Ammon's horn (tissue), 1 donor: Measurements from ENCODE around the gene IMMP2L.

Experiments used
- DNase-seq: peaks from one replicate; pipeline ENCODE4 v3.0.0-alpha.2; 2016; ENCODE audit warnings: low spot score

Gene IMMP2L

GRCh38 chr7:110921595-110922151 is 640.6 kb downstream of the IMMP2L start:
- no peak for DNase-seq

GRCh38 chr7:110918949-110919548 is 643.2 kb downstream of the IMMP2L start:
- no peak for DNase-seq

GRCh38 chr7:110914263-110914662 is 648.0 kb downstream of the IMMP2L start:
- no peak for DNase-seq

DNA sequence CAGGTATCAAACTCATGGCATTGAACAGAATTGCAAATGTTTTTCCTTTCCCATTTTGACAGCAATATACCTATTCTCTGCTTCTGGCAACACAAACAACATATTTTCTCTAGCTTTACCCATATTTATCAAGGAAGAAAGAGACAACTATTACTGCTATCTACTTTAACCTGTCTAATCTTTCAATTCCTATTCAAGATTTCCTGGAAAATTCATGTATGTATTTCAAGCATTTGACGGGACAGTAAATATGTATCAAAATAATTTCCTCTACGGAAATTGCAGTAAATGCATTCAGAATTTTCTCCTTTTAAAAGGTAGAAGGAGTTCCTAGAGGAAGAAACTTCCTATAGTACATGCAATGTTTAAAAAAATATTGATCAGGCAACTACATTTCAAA is 650.7 kb downstream of the IMMP2L start:
- no peak for DNase-seq

DNA sequence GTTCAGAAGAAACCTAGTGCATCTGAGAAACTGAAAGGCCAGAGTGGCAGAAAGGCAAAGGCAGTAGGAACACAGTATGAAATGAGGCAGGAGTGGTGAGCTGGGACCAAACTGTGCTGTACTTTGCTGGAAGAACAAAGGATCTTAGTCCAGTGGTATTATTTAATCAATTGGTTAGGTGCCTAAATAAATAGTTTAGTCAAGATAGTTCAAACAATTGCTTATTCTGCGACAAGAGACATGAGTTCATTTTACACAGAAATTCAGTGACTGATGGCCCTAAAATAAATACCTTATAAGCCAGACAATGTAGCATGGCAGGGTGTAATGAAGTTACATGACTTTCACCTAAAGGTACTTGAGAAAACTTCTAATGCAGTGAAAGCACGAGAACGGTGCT is 653.2 kb downstream of the IMMP2L start:
- no peak for DNase-seq

GRCh38 chr7:110905773-110906566 is 656.3 kb downstream of the IMMP2L start:
- DNase-seq: no peak

DNA sequence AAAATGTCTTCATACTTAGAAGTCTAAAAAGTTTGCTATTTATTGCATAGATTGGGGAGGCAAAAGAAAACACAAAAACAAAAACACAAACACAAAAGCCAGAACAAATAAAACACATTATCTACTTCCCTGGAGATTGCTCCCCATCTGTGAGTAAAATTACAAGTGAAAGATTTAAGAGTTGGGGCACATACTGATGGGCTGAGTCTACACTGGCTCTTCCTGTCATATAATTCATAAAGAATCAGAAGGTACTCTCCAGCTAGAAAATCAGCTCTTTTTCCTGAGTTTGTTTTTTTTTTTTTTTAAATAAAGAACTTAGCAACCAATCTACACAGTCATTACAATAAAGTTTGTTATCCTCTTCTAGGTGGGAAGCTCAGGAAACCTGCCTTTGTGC is 663.8 kb downstream of the IMMP2L start:
- no peak for DNase-seq

- no peak for DNase-seq
These were observed 664.8 kb downstream of the IMMP2L start for GRCh38 chr7:110897538-110897937.

GRCh38 chr7:110894111-110894510 is 668.2 kb downstream of the IMMP2L start:
- DNase-seq: no peak

- no peak for DNase-seq
These were observed 671.1 kb downstream of the IMMP2L start for GRCh38 chr7:110891197-110891596.

- DNase-seq: no peak
These were observed 672.2 kb downstream of the IMMP2L start for GRCh38 chr7:110890101-110890500.

- DNase-seq: no peak
These were observed 673.0 kb downstream of the IMMP2L start for GRCh38 chr7:110889335-110889734.

DNA sequence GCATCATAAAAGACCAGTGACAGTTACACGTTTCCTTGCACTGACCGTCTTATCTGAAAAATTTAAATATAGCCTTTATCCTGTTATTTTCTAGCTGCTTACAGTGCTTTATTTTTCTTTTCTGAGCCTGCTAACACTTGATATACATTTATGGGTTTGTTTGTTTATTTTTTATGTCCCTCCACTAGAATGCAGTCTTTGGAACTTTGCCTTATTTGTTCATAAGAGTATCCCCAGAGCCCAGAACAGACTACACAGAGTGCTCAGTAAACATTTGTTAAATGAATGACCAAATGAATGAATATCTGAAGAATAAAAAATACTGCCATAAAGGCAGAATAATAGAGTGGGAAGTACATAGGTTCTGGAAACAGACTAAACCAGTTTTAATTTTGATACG is 673.7 kb downstream of the IMMP2L start:
- DNase-seq: no peak

- no peak for DNase-seq
These were observed 676.8 kb downstream of the IMMP2L start for GRCh38 chr7:110885474-110885873.

DNA sequence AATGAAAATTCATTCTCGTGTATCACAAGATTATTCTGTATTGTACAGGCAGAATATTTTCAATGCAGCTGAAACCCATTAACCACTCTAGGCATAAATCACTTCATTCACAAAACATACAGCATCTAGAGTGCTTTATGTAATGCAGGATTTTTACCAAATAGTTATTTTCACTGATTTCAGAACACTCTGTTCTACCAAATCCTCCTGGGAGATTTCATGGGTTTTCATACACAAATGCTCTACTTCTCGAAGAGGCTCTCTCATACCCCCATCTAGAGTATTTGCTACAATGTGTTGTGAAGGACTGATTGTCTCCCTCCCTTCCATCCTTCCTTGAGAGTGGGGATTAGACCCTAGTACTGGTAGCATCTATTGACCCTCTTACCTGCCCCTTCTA is 680.6 kb downstream of the IMMP2L start:
- DNase-seq: no peak

GRCh38 chr7:110880971-110881370 is 681.3 kb downstream of the IMMP2L start:
- DNase-seq: no peak

DNA sequence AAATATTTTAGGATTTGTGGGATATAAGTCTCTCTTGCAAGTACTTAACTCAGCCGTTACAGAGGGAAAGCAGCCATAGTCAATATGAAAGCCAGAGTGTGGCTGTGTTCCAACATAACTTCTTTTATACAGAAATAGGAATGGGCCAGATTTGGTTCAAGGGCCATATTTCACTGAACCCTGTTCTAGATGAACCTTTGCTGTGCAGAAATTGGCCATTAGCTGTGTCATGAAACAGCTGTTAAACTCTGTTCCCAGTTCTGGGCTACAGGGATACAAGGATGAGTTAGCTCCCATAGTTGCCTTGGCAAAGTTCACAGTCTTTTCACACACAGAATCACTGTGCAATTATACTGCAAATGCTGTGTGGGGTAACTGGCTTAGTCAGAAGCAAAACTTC is 685.3 kb downstream of the IMMP2L start:
- DNase-seq: no peak

- no peak for DNase-seq
These were observed 686.9 kb downstream of the IMMP2L start for GRCh38 chr7:110875346-110875745.

DNA sequence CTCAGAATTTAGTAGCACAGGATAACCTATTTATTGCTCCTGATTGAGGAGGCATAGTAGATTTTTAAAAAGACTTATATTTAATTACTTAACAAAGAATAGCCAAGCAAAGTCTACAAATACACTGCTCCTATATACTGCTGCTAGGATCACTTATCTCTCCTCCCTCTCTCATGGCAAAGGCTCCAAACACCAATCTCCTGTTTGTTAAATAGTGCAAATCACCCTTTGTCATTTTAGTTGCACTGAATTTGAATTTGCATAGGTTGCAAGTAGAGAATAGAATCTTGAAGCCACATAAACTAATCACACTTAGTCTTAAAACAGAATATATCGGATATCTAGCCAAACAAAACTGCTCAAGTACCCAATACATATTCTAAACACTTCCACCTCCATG is 690.4 kb downstream of the IMMP2L start:
- no peak for DNase-seq

DNA sequence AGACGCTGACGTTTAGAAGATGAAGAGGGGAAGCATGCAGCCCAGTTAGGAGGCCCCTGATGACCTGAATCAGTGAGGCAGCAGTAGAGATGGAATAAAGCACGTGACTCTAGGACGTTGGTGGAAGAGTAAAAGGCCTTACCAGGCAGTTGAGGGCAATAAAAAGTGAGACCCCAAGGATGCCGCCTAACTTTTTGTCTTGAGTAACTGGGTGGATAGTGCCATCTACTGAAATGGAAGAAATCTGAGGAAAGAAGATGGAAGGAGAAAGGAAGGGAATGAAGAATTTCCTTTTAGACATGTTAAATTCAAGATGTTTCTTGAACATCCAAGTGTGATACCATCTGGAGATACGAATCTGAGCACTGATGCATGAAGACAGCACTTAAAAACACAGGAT is 691.4 kb downstream of the IMMP2L start:
- no peak for DNase-seq

DNA sequence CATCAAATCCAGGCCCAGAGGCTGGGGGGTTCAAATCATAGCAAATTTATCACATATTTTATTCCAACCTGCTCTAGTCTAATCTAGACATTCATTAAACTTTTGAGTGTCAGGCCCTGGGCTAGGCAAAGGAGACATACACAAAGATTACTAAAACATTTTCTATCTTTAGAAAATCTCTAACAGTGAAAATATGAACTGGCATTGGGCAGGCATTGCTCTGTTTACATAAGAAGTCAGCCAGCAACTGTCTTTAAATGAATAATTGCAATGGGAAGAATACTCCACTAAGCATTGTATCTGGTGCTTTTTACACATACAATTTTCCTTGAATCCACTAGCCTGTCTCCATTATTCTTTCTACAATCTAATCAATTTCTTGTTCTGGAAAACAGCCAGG is 693.8 kb downstream of the IMMP2L start:
- DNase-seq: no peak

- DNase-seq: no peak
These were observed 694.5 kb downstream of the IMMP2L start for GRCh38 chr7:110867771-110868170.

GRCh38 chr7:110863258-110863657 is 699.0 kb downstream of the IMMP2L start:
- DNase-seq: no peak

DNA sequence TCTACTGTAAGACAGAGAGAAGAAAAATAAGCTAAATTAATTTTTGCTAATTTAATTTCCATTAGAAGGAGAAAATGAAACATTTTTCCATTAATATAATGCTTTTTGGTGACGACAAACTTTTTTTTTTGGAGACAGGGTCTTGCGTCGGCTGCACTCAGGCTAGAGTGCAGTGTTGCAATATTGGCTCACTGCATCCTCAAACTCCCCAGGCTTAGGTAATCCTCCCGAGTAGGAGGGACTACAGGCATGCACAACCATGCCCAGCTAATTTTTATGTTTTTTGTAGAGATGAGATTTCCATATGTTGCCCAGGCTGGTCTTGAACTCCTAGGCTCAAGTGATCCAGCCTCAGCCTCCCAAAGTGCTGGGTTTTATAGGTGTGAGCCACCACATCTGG is 701.1 kb downstream of the IMMP2L start:
- no peak for DNase-seq
